Activated CD4-positive, alpha-beta T cell treated with anti-CD3 and anti-CD28 coated beads, Interleukin-2, amount 50 U/mL, for 4 hours (primary cell): ENCODE data around the gene PIGQ.
"Not testable (repeated sequence)": the region's sequence is repeated elsewhere in the genome, so short reads cannot be mapped to it uniquely, and the experiment has no call there.

Experiments
- DNase-seq, 2 experiments: peaks; one replicate each; pipeline ENCODE4 v3.0.0-alpha.2; 2020

The PIGQ gene

DNA sequence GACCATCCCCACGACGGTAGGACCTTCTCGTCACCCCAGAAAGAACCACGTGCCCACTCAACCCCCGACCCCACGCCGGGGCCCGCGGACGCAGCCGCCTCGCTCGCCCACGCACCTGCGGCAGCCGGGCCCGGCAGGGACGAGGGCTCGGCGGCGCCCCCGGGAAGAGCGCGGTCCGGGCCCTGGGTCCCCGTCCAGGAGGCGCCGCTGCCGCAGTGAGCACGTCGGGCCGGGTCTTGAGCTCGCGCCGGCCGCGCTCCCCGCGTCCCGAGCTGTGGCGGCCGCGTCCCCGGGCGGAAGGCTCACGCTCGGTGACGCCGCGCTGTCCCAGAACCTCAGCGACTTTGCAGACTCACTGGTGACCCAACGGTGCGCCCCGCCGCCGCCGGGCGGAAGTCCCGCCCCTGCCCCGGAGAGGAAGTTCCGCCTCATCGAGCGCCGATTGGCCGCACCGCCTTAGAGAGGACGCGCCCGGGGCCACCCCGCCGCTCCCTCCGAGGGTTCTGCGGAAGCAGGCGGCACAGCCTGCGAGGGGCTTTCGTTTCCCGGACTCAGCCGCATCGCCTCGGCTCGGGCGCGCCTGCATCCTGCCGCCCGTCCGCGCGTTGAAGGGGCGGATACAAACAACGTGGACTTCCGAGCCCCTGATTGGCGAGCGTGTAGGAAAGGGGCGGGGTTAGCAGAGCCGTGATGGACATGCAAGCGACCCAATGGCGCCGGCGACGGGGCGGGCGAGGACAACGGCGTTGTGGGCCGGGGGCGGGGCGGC, 19.3 kb downstream of the PIGQ start:
- DNase-seq: peak; percentile 96 to 97

DNA sequence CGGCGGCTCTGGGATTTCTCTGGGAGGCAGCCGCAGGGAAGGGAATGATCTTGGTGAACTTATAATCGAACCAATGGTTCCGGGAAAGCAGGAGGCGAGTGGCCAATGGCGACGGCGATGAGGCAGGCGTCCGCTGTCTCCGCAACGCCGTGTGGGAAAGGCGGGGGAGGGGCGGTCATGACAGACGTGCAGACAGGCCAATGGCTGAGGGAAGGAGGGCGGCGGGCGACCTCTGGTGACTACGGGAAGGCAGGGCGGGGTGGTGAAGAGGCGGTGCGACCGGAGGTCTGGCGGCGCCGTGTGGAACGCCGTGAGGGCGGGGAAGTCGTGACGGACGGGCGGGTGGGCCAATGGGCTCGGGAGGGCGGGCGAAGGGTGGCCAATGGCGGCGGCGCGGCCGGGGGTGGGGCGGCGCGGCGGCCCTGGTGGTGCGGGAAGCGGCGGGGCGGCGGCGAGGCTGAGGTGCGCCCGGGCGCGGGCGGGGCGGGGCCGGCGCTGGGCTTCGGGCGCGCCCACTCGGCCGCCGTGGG, 20.0 kb downstream of the PIGQ start, which contains the start of gene RAB40C:
TSS of gene RAB40C (plus strand) at position 409 of the 530 bp plus-strand sequence. CDS start 226 bp downstream, outside the sequence.
- peak; percentile 99 to 100 for DNase-seq

DNA sequence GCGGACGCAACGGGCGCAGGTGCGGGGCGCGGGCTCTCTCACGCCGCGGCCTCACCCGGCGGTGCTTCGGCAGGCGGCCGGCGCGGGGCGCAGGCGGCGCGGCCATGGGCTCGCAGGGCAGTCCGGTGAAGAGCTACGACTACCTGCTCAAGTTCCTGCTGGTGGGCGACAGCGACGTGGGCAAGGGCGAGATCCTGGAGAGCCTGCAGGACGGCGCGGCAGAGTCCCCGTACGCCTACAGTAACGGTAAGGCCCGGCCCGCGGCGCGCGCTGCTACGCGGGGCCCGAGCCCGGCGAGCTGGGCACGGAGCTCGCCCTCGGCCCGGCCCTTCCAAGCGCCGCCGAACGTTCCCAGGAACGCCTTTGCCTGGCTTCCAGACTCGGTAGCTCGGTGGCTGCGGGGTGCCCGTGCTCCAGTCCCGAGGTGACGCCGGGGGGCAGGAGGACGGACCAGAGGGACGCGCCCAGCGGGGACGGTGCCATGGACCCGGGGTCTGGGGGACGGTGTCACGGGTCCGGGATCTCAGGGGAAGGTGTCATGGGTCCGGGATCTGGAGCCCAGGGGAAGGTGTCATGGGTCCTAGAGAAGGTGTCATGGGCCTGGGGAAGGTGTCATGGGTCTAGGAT, 20.5 kb downstream of the PIGQ start:
- no peak for DNase-seq

DNA sequence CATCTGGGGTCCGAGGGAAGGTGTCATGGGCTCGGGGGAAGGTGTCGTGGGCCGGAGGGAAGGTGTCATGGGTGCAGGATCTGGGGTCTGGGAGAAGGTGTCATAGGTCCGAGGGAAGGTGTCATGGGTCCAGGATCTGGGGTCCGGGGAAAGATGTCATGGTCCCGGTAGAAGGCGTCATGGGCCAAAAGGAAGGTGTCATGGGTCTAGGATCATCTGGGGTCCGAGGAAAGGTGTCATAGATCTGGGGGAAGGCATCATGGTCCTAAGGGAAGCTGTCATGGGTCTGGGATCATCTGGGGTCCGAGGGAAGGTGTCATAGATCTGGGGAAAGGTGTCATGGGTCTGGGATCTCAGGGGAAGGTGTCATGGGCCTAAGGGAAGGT, 21.0 kb downstream of the PIGQ start:
- DNase-seq: no peak

DNA sequence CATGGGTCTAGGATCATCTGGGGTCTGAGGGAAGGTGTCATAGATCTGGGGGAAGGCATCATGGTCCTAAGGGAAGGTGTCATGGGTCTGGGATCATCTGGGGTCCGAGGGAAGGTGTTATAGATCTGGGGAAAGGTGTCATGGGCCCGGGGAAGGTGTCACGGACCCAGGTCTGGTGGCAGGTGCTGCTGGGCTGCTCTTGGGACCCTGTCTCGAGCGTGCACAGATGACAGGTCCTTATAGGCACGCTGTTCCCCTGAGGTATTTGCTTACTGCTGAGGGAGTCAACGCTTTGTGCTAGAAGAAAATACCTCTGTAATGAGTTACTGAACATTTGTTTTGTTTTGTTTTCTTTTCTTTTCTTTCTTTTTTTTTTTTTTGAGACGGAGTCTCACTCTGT, 21.5 kb downstream of the PIGQ start:
- no peak for DNase-seq

DNA sequence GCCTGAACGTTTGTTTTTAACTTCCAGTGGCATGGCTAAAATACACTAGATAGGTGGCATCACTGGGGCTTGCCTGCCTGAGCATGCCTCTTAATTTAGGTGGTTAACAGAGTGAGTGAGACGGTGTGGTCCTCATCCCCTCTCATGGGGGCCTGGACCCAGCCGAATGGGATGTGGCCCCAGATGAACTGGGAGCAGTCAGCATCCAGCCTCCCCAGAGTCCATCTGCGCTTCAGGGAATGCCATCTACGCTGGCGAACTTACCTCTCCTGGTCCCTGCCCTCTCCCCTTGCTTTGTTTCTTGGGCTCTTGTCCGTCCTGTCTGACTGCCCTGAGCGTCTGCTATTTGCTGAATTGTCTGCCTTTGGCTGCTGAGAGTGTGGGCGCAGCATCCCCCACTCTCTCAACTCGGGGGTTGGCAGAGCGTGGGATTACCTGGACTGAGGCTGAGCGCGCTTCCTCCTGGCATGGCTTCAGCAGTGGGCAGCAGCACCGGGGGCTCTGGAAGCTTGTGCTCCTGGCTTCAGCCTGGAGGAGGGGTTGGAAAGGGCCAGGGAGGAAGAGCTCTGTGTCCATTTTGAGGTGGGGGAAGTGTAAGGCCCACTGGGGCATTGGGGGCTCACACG, 22.2 kb downstream of the PIGQ start:
- DNase-seq: no peak

DNA sequence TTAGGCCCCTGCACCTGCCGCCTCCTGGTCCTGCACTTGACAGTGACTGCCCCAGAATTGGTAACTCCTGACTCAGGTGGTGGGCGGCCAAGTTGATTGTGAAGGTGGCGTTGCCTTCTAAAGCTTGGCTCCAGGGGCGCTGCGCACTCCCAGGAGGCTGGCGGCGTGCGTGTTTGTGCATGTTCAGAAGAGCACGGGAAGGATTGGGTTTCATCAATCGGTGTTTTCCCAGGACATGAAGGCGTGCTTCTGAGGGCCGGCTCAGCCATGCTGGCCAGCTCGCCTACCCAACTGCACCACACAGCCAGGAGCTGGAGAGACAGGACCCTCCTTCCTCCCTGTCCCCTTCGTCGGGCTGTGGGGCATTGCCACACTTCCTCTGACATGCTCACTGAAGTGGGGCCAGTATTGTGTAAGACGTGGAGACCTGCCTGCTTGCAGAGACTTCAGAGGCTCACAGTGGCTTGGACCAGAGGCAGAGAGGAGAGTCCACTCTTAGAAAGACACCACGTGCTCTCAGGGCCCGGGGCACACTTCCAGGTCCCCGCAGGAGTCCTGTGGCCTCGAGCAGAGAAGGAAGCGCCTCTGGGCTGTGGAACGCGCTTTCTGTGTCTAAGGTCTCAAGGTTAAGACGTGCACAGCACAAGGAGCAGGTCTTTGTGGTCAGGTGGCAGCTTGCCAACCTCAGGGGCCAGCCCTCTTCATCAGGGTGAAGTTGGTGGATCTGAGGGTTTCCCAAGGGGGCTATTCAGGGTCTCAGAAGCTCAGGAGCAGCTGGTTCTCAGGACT, 22.9 kb downstream of the PIGQ start:
- DNase-seq: no peak

DNA sequence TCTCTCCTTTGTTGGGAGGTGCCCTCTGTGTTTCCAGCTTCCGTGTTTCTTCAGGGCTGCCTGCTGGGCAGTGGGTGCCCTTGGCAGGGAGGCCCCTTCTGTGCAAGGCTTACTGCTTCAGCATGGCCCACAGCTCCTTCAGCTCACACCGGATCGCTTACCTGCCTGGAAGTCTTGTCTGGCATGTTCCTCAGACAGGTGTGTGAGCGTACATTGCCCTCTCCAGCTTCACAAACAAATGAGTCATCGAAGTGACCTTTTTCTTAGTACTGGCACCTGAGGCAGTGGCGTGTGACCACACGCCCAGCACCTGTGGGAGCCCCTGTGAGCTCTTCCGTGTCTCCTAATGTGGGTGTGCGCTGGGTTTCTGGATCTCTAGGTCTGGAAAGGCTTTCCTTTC, 23.6 kb downstream of the PIGQ start:
- DNase-seq: no peak

DNA sequence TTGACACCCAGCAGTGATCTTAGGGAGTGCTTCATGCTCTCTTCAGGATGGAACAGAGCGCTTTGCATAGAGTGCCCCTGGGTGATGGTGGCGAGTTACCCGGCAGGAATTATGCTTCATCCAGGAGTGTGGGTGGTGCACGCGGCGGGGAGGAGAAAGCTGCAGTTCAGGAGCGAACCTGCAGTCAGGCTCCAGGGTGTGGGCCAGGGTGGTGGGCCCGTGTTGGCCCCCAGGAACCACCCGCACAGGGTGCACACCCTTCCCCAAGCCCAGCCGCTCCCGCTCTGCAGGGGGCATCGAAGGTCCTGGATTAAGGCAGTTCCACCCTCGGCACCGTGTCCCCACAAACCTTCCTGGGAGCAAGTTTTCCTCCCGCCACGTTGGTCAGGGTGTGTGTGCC, 24.0 kb downstream of the PIGQ start:
- DNase-seq: no peak

DNA sequence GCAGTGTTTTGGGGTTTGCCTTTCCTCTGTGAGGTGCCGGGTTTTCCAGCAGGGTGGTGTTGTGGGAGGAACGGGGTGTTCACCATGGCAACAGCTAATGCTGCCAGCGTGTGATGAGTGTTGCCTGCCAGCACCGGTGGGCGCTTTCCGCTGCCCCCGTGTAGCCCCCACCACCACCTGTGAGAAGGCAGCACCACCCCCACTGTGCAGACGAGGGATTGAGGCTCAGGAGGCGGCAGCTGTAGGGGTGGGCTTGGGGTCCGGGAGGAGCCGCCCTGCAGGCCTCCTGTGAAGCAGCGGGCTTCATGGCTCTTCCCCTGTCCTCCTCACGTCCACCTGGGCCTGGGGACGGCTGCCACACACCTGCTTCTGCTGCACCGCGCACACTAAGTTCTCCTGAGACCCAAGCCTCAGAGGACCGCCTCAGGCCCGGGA, 25.3 kb downstream of the PIGQ start:
- no peak for DNase-seq

DNA sequence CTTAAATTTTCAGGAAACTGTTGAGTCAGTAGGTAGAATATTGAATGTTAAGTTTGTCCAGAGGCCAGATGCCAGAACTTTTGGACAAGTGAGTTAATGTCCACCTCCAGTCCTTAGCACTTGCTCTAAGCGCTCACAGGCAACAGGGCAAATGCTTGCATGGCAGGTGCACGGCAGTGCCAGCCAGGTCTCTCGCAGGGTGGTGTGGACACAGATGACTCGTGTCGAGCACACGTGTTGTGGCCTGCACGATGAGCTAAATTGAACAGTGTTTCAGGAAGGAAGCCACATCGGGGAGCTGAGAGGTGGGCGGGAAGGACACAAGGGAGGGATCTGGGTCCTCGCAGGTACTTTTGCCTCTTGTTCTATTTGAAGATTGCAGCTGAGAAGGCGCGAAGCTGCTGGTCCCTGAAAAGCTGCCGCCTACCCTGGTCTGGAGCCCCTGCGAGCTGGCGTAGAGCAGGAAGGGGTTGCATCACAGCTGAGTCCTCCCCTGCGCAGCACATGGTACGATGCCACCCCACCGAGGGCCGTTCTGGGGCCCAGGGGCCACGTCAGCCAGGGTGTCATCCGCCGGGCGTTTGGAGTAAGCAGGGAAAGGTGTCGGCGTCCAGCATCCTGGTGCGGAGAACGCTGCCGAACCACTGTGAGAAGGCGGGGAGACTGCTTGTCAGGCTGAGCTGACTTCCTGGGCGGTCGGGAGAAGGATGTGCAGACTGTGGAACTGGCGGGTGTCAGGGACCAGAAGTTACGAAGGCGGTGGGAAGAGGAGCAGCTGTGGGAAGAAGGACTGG, 26.4 kb downstream of the PIGQ start:
- no peak for DNase-seq

DNA sequence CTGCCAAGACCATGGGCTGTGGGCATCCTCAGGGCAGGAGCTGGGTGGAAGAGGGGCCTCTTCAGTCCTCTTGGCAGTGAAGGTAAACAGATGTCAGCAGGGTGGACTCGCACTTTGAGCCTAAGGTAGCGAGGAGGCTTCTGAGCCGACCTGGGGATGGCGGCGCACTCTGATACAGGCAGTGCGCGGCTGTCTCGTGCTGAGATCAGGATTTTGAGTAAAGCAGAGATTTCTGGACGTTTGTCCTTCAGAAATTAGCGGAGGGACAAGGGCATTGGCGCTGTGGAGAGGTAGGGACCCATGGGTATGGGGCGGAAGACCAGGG, 26.9 kb downstream of the PIGQ start:
- no peak for DNase-seq

DNA sequence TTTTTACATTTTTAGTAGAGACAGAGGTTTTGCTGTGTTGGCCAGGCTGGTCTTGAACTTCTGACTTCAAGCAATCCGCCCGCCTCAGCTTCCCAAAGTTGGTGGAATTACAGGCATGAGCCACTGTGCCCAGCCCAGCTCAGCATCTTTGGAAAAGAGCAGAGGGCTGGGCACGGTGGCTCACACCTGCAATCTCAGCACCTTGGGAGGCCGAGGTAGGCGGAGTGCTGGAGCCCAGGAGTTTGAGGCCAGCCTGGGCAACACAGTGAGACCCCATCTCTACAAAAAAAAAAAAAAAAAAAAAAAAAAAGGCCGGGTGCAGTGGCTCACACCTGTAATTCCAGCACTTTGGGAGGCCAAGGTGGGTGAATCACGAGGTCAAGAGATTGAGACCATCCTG, 27.9 kb downstream of the PIGQ start:
- DNase-seq: not testable (repeated sequence)

DNA sequence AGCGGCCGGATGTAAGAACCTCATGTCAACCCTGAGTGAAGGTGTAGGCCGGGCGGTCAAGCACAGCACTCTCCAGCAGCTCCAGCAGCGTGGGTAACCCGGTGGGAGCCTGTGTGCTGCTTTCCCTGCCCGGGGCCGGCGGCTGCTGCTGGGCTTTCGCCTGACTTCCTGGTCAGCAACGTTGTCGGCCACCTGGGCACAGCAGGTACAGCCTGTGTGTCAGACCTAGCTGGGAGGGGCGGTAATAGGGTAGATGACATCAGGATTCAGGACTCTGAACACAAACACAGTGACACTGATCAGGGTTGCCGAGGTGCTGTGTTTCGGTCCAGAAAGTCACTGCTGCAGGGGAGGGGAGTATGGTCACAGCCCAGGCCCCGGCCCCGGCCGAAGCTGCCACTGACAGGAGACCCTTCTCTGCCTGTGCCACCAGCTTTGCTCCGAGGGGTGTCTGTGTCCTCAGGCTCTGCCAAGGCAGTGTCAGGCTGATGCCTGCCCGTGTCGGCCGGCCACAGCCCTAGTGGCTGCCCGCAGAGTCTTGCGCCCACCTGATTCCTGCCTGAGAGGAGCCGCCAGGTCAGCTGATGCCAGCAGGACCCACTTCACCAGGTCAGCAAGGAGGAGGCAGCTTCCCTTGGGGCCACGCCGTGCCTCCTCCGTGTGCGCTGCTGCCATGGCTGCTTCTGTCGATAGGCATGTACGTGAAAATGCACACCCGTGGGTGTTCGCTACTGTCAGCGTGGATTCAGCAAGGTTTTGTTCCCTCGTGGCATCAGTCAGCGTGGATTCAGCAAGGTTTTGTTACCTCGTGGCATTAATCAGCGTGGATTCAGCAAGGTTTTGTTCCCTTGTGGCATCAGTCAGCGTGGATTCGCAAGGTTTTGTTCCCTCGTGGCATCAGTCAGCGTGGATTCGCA, 29.3 kb downstream of the PIGQ start:
- no peak for DNase-seq

DNA sequence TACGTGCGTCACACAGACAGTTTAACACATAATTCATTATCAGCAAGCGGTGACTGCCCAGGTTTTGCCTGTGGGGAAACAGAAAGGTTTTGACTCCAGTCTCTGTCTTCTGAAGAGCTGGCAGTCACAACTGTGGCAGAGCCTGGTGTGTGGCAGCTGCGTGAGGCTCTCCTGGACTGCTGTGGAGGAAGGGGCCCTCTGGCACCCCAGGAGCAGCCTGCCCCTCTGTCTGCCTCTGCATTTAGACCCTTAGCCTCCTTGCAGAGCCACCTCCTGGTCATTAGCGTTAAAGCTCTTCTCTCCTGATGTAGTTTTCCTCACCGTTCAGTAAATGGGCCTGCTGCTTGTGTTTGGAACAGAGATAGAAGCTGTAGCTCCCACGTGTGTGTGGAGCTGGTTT, 31.0 kb downstream of the PIGQ start:
- DNase-seq: no peak

DNA sequence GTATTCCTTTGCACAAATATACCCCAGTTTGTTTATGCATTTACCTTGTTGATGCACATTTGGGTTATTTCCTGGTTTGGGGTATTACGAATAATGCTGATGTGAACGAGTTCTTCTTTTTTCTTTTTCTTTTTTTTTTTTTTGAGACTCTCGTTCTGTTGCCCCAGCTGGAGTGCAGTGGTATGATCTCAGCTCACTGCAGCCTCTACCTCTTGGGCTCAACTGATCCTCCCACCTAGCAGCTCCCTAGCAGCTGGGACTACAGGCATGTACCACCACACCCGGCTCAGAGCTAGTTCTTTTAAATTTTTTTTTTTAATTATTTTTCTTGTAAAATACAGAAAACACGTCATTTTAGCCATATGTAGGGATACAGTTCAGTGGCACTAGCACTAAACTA, 34.2 kb downstream of the PIGQ start:
- DNase-seq: no peak

DNA sequence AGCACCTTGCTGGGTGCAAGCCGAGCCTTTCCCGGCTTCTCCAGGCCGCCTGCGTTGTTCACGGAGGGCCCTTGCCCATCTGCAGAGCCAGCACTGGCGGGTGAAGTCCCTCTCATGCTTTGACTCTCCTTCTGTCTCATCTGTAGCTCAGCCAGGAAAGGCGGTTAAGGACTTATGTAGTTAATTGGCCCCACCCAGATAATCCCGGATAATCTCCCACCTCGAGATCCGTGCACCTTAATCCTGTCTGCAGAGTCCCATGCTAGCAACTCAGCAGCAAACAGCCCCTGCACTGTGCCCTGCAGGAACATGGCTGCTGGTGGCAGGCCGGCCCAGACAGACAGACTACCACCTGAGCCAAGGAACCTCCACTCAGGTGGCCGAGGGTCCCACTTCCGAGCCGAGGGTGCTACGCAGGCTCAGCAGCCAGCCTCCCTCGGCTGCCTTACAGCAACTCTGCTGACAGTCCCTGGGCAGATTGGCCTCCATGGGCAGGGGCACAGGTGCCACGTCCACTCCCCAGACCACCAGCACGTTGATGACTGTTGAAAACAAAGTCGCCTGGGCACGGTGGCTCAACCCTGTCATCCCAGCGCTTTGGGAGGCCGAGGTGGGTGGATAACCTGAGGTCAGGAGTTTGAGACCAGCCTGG, 37.0 kb downstream of the PIGQ start:
- no peak for DNase-seq

DNA sequence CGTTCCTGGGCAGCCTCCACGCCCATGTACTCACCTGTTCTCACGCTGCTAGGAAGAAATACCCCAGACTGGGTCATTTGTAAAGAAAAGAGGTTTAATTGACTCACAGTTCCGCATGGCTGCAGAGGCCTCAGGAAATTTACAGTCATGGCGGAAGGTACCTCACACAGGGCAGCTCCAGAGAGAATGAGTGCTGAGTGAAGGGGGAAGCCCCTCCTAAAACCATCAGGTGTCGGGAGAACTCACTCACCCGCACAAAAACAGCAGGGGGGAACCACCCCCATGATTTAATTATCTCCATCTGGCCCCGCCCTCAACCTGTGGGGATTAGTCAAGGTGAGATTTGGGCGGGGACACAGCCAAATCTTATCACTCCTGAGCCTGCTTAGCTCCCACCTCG, 38.3 kb downstream of the PIGQ start:
- no peak for DNase-seq

DNA sequence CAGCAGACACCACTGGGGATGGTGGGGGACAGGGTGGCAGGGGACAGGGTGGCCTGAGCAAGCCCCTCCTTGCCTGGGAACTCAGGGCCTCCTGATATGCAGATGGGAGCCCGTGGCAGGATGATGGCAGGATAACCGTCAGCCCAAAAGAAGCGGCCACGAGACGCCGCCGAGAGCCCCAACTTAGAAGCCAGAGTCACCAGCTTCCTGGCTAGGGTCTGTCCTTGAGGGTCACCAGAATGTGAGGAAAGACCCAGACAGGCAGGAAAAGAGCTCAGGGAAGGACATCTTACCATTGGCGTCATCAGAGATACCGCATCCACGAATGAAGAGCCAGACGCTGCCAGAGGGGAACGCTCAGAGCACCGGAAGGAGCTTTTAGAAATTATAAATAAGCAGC, 39.5 kb downstream of the PIGQ start:
- no peak for DNase-seq

DNA sequence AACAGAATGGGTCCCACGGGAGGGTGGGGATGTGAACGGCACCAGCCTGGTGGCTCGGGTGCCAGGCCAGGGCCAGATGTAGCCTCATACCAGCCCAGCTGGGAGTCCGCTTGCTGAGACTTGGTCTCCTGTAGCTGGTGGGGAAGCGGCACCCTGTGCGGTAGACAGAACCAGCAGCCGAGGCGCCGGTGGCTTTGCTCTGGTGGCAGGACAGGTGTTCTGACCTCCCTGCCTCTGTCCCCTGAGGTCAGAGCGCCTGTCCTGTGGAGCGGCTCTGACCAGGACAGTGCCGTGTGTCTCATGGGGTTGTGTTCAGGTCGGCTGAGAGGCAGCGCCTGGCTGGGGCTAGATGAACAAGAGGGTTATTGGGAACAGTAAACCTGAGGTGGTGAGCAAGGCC, 40.2 kb downstream of the PIGQ start:
- no peak for DNase-seq
